Measurements from ENCODE around the gene CADM1.

CADM1 gene

DNA sequence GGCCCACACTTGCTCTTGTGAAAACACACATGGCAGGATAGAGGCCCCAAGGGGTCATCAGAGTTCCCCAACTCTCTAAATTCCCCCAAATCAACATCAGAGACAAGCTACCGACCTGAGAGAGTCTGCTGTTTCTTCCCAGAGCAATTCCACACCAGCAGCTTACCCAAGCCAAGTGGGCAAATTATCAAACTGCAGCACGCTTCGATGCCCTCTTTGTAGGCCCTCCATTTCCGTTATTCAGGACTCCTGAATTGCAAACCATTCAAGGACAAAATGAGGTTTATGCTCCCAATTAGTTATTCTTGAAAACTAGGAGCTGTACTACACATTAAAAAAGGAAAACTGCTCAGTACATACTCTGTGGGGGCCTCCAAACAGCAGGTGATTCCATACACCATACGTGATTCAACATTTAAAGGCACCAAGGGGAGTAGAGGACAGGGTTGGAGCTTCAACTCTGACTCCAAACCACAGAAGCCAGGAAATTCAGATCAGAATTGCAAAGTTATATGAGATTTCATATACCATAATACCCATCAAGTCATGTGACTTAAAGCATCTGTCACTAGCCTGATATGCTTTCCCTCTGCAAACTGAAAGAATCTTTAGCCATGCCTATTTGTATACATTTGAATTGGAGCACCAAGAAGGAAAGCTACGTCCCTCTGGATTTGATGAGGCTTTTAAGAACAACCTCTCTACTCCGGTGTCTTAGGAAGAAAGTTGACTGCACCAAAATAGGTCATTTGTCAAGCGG lies 234.8 kb downstream of the CADM1 start:
- no peak for DNase-seq

DNA sequence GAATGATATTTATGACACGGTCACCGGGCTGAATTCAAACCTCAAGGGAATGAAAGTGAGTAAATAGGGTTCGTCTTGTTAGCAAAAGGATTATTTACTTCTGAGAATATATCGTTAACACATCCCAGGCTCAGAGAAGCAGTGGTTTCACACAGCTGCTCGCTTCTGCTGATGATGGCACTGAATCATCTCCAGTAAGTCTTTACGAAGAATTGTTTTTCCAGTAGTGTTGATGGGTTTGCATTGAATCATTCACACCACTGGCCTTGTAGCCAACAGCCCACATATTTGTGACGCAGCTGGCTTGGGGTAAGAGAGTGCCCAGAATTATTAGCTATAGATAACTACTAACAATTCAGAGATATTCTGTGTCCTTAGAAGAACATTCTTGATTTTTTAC lies 236.3 kb downstream of the CADM1 start:
- DNase-seq: no peak

DNA sequence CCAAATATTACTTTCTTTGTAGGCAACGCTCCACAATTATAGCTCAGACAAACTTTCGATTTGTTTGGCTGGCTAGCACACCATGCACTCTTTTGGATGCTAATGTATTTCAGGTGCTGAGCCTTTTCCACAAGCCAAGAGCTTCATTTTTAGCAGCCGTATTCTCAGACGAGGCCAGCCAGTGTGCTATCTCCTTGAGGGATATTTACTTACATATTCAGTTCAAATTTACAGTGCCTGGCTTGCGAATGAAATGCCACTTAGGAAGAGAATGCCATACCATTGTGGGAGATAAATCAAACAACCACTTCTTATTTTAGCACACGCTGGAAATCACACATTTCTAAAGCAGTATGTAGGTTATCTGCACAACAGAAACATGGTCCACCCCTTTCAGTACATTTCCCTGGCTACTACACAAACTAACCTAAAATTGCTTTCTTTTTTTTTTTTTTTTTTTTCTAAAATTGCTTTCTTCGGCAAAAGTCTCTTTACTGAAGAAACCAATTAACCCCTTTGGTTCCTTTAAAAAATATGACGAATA lies 236.9 kb downstream of the CADM1 start:
- no peak for DNase-seq

DNA sequence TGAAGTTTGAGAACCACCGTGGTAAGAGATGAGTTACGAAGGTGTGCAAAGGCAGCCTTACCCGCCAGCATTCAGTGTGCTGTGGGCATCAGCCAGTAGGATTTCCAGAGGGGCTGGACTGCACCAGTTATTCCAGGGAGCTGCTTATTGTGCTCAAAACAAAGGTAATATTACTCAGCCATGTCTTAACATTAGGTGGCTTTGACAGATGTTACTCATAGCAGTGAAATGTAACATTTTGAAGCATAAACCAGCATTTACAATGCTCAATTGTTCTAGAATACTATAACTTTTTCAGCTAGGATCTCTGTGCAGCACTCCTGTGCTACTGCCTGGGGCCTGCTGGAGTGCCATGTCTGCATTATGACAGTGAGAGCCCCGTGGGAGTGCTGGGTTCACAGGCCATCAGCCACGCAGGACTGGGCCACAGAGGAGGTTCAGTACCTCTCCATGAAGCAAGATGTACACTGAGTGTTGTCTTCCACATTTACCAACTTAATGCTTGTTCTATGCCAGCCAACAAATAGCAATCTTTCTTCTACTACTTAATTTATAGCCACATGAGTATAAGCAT lies 238.1 kb downstream of the CADM1 start:
- DNase-seq: no peak

DNA sequence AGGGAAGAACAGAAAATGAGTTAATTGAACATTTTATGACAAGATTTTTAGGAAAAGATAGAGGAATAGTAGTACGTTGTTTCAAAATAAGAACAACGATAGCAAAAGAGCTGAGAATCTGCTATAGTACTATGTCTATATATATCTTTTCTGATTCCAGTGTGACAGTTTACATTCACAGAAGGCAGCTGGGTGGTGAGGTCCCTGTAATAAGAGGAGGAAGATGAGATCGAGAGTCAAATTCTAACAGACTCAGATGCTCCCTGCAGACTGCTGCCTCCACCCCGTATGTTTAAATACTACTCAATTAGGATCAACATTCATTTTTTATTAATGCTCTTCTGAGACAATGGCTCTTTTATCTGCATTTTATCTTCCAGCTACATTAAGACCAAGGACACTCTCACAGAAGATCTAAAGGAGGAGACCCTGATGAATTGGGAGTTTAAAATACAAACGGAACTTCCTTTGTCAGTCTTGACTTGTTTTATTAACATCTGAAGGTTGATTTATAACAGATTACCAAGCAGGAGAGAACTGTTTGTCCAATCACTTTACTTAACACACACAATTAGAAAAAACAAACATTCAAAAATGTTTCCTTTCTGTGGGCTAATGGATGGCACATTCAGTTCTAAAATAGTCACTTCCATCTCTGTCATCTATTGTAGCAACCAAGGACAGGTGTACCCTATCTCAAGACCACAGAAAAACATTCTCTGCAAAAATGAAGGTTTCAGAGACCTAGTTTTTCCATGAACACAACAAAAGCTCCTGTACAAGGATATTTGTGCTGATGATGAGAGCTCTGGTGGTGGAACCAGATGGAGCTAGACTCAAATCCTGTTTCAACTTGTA lies 240.2 kb downstream of the CADM1 start:
- no peak for DNase-seq

DNA sequence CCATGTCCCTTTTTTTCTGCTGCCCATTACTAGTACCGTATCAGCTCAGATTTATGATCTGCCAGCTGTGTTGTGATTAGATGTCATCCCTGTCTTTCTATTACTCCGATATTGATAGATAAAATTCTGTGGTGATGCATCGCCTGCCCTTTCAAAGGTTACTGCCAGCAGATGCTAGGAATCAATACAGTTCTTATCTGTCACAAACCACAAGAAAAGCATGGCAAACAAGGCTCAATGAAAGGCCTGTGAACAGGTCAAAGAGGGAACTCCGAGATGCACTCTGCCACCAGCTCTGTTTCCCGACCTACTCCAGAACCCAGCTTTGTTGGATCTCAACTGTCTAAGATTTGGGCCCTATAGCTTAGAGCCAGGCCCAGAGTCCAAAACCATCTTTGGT lies 246.0 kb downstream of the CADM1 start:
- DNase-seq: no peak

DNA sequence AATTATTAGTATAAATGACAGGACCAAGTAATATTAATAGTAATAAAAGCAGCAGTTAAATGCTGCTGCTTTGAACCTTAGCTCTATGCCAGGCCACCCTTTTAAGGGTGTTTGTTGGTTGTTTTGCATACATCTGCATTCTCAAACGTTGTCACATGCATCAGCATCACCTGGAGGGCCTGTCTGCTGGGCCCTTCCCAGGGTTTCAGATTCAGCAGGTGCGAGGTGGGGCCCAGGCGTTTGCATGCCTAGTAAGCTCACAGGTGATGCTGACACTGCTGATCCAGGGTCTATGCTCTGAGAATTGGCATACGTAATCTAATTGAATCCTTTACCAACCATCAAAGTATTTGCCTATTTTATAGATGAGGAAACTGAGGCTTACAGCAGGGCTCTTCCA lies 246.5 kb downstream of the CADM1 start:
- DNase-seq: no peak

DNA sequence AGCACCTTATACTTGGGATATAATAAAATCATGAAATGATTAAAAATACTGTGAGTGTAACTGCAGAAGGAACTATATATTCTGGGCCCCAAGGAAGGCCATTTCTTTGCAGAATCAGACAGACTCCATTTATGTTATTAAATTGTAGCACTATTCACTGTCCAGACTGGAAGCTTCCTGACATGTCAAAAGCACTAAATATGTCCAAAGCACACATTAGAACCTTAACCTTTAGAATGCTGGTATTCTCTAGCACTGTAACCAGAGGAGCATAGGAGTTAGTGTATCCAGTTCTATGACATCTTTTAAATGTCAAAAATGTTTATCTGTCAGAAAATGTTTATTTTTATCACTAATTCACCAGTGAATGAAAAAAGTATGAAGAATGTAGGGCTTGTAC lies 246.9 kb downstream of the CADM1 start:
- no peak for DNase-seq

DNA sequence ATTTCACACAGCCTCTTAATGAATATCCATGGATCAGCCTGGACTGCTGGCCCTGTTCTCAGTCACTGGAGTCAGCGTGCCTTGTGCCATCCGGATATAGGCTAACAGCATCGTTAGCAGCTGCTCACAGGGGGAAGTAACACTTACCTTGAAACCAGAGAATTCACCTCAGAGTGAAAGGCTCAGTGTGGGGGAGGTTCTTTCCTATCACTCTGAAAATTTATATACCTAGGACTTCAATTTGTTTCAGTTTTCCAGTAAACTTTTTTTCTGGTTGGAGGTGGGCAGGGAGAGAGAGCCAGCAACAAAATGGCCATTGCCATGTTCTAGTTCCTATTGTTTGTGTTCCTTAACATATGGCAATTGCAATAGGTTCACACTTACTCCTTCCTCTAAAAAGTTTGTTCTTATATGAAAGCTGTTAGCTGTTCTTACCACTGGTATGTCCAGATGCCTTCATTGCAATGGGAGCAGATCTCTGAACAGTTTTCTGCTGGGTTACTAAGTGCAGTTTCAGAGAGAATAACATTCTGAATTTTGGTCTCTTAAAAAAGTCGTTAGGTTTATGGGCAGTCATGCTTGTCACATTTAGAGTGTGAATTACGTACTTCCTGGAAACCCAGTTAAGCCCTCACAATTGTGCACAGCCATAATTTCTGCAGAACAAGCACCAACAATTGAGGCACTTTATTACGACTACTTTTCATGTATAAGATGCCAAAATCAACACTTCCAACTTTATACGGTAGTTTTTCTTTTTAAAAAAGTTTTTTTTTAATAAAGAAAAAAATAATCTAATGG lies 247.6 kb downstream of the CADM1 start:
- DNase-seq: no peak

DNA sequence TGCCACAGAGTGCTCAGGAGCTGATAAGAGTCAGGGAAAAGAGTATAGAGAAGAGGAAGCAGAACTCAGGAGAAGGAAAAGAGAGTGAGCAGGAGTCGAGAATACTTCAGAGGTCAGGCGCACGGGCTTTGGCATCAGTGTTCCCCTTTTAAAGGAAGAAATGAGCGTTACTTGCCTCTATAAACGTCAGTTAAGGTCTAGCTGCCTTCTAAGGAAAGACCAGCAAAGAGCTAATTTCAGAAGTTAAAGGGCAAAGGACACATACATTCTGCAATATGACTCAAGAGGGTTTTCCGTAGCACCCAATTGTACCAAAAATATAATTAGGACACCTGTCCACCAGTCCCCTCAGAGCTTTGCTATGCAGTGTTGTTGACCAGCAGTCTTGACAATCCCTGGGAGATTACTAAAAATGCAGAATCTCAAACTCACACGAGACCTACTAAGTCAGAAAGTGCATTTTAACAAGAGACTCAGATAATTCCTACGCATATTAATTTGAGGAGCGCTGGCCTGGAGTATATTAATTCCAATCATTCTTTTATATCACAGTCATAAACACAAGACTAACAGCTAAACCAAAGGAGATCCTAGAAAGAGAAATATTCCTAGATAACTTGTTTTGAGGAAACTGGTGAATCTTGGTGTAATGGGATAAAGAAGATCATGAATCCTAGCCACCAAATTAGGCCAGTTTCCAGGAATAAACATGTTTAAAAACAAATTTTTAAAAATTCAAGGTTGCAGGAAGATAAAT lies 249.0 kb downstream of the CADM1 start:
- DNase-seq: no peak

DNA sequence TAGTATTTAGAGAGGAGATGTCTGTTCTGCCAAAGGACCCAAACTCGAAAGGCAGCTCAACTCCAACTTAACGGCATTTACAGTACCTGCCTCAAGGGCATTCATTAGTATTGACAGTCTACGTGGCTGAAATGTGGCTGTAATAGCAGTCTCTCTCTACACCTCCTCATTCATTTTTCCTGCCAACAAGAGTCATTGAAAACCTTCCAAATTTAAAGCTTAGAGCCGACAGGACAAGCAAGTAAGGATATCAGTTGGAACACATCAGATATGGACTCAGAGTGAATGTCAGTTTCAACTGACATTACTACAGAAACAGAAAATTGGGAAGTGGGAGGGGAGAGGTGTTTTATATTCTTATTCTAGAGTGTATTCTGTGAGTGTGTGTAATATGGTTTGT lies 253.1 kb downstream of the CADM1 start:
- no peak for DNase-seq

DNA sequence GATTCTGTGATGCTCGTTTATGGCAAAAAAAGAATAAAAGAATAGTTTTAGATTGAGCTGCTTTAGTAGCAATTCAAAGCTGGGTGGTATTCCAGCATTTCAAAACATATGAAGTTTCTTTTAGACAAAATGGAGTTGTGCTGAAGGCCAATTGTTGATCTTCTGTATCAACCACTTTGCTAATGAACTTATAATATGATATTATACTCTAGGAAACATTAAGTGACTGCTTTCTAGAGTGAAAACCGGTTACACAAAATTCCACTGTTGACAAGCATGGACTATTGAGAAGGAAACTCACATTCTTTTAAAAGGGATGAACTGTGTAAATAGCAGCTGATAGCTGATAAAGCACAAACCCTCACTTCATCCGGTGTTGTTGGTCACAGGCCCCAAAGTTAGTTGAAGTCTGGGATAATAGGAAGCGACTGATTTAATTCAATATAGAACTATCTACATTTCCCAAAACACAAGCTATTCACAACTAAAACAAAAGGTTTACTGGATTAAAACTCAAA lies 255.1 kb downstream of the CADM1 start:
- DNase-seq: no peak

DNA sequence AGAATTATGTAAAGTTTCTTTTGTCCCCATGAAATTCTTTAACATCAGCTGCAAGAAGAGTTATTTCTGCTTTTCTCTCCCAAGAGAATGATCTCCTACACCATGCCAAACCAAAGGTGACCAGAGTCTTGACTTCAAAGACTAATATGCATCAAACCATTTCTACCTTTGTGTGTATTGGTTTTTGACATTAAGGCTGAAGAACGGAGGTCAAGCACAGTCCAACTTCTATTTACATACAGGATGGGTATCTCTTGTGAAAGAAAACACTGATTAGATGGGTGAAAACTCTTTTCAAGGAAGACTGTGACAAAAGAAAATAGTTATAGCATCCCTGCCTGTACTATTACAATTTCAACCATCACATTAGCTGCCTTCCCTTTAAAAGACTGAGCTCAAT lies 256.3 kb downstream of the CADM1 start:
- no peak for DNase-seq

DNA sequence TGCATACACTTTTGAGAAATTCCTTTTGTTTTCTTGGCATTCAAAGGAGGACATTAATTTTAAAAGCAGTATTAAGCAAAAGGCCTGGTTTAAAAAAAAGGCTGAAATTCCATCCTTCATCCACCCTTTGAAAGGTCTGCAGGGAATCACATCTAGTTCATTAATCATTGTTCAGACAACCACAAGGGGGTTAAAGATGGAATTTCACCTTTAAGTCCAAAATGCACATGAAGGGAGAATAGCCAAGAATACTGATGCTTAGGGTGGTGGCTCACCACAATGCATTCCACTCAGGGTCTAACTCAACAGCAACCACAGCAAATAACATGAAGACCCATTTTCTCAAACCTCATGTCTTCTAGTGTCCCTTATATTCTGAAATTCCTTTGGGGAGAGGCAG lies 256.9 kb downstream of the CADM1 start:
- DNase-seq: no peak

DNA sequence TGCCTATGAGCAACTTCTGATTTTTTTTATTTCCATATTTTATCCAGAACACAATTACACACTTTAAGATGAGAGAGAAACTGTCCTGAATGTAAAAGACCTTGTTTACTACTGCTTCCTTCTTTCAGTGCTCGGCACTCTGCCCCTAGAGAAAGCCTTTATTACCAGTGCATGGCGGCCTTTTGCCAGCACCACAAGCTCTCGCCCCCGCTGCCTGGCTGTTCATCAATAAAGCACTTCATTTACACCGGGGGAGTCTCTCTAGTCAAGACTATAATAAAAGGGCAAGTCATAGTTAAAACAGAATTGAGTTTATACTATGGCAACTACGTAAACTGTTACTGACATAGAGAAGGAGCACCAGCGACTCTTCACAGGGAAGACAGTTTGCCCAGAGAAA lies 259.5 kb downstream of the CADM1 start:
- DNase-seq: no peak

DNA sequence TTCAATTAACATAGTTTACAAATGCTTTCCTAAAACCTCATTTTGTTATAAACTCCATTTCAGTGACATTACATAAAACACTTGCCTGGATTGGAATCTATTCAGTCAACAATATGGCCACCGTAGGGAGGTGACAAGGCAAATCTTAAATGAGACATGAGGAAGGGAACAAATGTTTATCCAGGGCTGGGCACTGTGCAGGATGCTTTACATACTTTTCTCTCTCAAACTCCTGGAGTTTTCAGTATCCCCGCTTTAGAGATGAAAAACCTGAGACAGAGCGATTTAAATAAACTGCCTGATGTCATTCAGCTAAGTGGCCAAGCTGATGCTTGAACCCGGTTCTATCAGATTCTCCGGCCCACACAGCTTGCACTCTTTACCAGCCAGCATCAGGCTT lies 259.9 kb downstream of the CADM1 start:
- DNase-seq: no peak

DNA sequence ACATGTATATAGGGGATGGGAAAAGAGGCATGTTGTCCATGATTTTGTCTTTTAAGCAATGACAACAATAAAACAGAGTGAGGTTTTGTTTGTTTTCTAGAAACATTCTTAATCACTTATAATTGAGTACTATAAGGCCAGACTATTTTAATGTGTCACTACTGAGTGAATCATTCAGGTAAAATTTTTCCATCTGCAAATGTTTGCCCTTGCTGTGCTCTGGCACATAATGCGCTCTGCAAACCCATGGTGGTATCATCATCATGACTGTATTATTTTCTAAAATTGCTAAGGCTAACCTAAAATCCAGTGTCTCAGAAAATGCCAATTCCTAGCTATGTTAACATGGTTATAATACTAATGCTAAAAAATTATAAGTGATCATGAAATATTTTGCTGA lies 261.2 kb downstream of the CADM1 start:
- no peak for DNase-seq

DNA sequence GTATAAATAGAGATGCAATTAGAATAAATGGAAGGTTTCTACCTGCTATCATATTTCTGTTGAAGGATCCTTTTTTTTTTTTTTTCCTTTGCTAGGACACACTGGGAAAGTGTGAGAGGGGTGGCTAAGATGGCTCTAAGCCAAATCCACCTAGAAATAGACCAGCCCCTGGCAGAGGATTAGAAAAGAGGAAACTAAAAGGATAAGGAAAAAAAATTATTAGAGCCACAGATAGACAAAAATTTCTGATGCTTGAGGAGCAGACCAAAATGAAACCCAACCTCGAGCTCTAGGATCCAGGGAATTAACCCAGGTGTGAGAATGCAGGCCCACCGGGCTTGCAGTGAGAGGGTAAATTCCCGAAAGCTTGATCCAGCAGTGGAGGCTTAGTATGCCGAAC lies 262.3 kb downstream of the CADM1 start:
- no peak for DNase-seq

DNA sequence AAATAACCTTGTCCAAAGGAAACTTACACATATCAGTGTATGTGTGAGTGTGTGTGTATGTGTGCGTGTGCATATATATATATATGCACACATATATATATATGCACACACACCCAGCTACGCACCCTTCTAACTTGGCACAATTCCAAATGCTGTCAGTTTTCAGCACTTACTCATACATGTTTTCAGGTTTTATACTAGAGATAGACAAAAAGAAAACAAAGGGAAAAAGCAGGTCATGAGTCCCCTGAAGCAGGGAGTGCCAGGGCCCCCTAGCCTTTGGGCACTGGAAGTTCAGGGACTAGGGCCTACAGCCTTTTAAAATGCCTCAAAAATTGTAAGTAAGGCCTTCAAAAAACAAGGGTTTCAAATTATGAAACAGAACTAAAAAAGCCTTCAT lies 265.4 kb downstream of the CADM1 start:
- no peak for DNase-seq

DNA sequence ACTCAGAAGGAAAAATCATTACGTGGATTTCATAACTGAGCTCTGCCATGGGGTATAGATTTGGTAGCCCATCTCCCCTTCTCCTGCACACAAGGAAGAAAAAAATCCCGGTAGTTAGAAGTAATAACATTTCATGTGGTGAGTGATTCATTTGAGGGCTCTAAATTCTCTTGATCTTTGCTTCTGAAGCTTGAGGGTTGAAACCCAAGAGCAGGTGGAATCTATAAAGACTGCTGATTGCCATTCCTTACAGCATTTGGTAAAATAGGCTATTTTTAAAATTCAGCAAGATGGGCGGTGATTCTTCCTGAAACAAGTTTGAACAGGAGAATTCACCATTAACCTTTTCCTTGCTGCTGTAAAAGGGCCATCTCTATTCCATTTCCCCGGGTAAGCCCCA lies 266.1 kb downstream of the CADM1 start:
- no peak for DNase-seq

DNA sequence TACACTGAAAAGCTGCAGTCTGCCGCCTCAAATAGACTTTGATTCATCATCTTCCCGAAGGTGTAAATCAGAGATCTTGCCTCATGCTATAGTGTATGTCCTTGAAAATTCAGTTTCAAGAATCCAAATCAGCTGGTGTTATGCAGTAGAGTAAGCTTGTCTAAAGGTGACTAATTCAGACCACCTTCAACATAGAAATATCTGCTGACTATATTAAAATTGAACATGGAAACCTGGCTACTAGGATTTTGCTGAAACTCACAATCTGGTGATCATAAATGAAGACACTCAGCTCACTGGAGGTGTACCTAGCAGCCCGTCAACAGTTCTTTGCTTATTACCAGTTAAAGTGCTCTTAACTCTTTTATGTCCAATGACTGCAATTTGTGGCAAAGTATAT lies 266.6 kb downstream of the CADM1 start:
- no peak for DNase-seq

DNA sequence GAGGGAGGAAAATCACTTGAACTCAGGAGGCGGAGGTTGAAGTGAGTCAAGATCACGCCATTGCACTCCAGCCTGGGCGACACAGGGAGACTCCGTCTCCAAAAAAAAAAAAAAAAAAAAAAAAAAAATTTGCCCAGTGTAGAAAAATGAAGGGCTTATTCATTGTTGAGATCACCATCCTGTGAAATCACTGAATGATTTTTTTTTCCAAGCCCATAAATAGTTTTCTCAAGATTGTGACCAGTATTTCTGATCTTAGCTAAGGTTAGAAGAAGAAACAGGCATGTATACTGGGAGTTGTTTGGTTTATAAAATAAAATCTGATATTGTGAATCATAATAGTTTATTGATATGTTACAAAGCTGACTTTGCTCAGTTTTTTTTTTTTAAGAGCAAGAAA lies 269.4 kb downstream of the CADM1 start:
- no peak for DNase-seq
